ENCODE measurements around the gene SCUBE2.

SCUBE2 gene

DNA sequence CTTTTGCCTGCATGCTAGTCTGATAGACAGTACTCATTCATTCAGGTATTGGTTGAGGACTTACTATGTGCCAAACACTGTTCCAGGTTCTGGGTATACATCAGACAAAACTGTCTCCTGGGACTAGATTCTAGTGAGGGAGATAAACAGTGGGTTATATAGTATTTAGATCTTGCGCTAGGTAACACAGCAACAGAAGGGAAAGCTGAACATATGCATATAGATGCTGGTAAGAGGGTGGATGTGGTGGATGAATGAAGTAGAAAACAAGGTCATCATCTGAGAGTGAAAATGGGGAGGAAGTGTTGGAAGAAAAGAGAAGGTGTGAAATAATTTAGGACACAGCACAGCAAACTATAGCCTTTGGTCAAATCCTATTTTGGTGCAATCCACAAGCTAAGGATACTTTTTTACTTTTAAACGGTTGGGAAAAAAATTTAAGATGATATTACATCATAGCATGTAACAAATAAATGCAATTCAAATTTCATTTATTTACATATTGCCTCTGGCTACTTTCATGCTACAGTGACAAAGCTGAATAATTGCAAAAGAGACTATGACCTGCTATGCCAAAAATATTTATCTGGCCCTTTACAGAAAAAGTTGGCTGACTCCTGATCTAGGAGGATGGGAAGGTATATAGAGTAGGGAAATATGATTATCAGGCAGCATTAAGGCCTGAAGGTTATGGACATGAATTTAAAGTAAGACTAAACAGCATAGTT, 120.0 kb downstream of the SCUBE2 start:
- TF ChIP-seq GATA3 (IDR thresholded peaks at IDR 0.05; ENCODE audit: low read depth, low read length) (no peak), GATA2 (IDR thresholded peaks at IDR 0.05; ENCODE audit: low read depth, low read length) (no peak)

Data from SH-SY5Y (cell line).